Measurements from ENCODE around the gene CYP2J2. TPM values are rescaled to one million over a fixed set of nuclear protein-coding genes. Genes with fewer than 3 reads are reported as not detected.
"Not testable (repeated sequence)": the region's sequence is repeated elsewhere in the genome, so short reads cannot be mapped to it uniquely, and the experiment has no call there.

Gene CYP2J2
- total and polyA plus RNA-seq, 2 donors (not counting 1 experiment from before 2014, with no cell fraction given): 0.34 to 0.91 TPM

DNA sequence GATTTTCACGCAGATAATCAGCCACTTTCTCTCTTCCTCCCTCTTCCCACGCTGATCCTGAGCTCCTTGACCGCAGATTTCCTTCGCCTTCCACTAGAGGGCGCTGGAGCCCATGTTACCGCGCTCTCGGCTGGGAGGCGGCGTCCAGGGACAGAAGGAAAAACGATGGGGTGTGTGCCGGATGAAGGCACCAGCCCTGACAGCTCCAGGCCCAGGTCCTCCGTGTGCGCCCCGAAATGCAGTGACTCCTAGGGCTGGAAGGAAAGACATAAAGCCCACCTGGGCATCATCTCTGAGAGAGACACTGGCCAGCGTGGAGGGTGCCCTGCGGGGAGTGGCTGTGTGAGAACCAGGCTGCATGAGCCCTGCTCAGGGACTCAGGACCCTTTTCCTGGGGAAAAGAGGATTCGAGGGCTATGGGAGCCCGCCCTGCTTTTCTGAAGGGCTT, 44.9 kb upstream of the CYP2J2 start:
- TF ChIP-seq, protein P1, sequence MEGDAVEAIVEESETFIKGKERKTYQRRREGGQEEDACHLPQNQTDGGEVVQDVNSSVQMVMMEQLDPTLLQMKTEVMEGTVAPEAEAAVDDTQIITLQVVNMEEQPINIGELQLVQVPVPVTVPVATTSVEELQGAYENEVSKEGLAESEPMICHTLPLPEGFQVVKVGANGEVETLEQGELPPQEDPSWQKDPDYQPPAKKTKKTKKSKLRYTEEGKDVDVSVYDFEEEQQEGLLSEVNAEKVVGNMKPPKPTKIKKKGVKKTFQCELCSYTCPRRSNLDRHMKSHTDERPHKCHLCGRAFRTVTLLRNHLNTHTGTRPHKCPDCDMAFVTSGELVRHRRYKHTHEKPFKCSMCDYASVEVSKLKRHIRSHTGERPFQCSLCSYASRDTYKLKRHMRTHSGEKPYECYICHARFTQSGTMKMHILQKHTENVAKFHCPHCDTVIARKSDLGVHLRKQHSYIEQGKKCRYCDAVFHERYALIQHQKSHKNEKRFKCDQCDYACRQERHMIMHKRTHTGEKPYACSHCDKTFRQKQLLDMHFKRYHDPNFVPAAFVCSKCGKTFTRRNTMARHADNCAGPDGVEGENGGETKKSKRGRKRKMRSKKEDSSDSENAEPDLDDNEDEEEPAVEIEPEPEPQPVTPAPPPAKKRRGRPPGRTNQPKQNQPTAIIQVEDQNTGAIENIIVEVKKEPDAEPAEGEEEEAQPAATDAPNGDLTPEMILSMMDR (IDR thresholded peaks at IDR 0.05): peak; percentile 80
- no peak for TF ChIP-seq EZH2 (IDR thresholded peaks at IDR 0.05; ENCODE audit: borderline replicate concordance, insufficient read depth, low read depth, low read length, poor library complexity, severe bottlenecking)
- no peaks in the 10 kb centered on the region for H3K36me3 ChIP-seq (replicated peaks in 1 of 2; ENCODE audit: control extremely low read depth in 1 of 2, control insufficient read depth in 1 of 2, extremely low read depth in 1 of 2, insufficient read depth in 2 of 2, low read length in 1 of 2)
- intact Hi-C loops (cut with micrococcal nuclease): loop anchor here (5.0 to 10.0 kb wide), 3 partner anchors 1073 to 1896 kb away; no protein-coding TSS in a partner anchor
- H3K27me3 ChIP-seq (replicated peaks in 1 of 4; ENCODE audit: control extremely low read depth in 1 of 4, control insufficient read depth in 3 of 4, insufficient read depth in 4 of 4, low read length in 3 of 4): peaks cover 0 to 8% (median 3%) of the 10 kb centered on the region in 4 experiments
- Mint-ChIP-seq H3K27ac (no peak overlapping the region), H3K27me3 (peaks cover 34% of the 10 kb centered on the region), H3K4me1 (peaks cover 5% of the 10 kb centered on the region), H3K4me3 (no peak overlapping the region), H3K9me3 (ENCODE audit: insufficient read depth) (no peaks in the 10 kb centered on the region)
- no peaks in the 10 kb centered on the region for H3K9me3 ChIP-seq (ENCODE audit: control extremely low read depth in 1 of 3, control insufficient read depth in 2 of 3, insufficient read depth in 1 of 3, low read length in 2 of 3)
- DNase-seq: peak; percentile 49
- H3K9ac ChIP-seq (ENCODE audit: low read length): no peak overlapping the region
- H3K27ac ChIP-seq (ENCODE audit: low read length in 2 of 2): no peak overlapping the region
- no peak overlapping the region for H2AFZ ChIP-seq (ENCODE audit: insufficient read depth, low read depth, low read length, poor library complexity, severe bottlenecking)
- ChIA-PET POLR2A (no interaction called here), CTCF (interaction anchor here (0.8 to 3.8 kb wide), 18 partner anchors 8 to 1890 kb away, joined by 3 to 27 read pairs (median 4); no protein-coding TSS in a partner anchor)
- H3K4me1 ChIP-seq (ENCODE audit: control insufficient read depth in 2 of 2, insufficient read depth in 2 of 2, low read length in 2 of 2): peaks cover 3 to 5% of the 10 kb centered on the region in 2 donors
- WGBS (ENCODE audit: insufficient coverage): 14% methylated on average over 13 of the region's 19 CpGs
- no peaks in the 10 kb centered on the region for H3K79me2 ChIP-seq (ENCODE audit: control insufficient read depth, insufficient read depth, low read length)
- ATAC-seq (ENCODE audit: low read depth): no peak
- H4K20me1 ChIP-seq (ENCODE audit: control insufficient read depth, insufficient read depth, low read length, poor library complexity, severe bottlenecking): no peaks in the 10 kb centered on the region
- H3K4me3 ChIP-seq (ENCODE audit: control extremely low read depth in 1 of 5, extremely low read depth in 1 of 5, insufficient read depth in 1 of 5, low read depth in 2 of 5, low read length in 4 of 5): no peak overlapping the region
- peak overlapping the region; percentile 38 for H3K4me2 ChIP-seq (replicated peaks; ENCODE audit: low read depth, low read length, poor library complexity, severe bottlenecking)

DNA sequence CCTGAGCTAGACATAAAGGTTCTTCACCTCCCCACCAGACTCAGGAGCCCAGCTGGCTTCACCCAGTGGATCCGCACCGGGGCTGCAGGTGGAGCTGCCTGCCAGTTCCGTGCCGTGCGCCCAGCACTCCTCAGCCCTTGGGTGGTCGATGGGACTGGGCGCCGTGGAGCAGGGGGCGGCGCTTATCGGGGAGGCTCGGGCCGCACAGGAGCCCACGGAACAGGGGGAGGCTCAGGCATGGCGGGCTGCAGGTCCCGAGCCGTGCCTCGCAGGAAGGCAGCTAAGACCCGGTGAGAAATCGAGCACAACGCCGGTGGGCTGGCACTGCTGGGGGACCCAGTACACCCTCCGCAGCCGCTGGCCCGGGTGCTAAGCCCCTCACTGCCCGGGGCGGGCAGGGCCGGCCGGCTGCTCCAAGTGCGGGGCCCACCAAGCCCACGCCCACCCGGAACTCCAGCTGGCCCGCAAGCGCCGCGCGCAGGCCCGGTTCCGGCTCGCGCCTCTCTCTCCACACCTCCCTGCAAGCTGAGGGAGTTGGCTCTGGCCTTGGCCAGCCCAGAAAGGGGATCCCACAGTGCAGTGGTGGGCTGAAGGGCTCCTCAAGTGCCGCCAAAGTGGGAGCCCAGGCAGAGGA, 43.1 kb upstream of the CYP2J2 start:
- H3K9me3 ChIP-seq (ENCODE audit: control extremely low read depth in 1 of 3, control insufficient read depth in 2 of 3, insufficient read depth in 1 of 3, low read length in 2 of 3); H3K27ac ChIP-seq (ENCODE audit: low read length in 2 of 2); H3K36me3 ChIP-seq (replicated peaks in 1 of 2; ENCODE audit: control extremely low read depth in 1 of 2, control insufficient read depth in 1 of 2, extremely low read depth in 1 of 2, insufficient read depth in 2 of 2, low read length in 1 of 2); POLR2A ChIA-PET; H3K27me3 ChIP-seq (replicated peaks in 1 of 4; ENCODE audit: control extremely low read depth in 1 of 4, control insufficient read depth in 3 of 4, insufficient read depth in 4 of 4, low read length in 3 of 4); H3K4me3 ChIP-seq (ENCODE audit: control extremely low read depth in 1 of 5, extremely low read depth in 1 of 5, insufficient read depth in 1 of 5, low read depth in 2 of 5, low read length in 4 of 5); H4K20me1 ChIP-seq (ENCODE audit: control insufficient read depth, insufficient read depth, low read length, poor library complexity, severe bottlenecking); H3K79me2 ChIP-seq (ENCODE audit: control insufficient read depth, insufficient read depth, low read length); H3K9me3 Mint-ChIP-seq (ENCODE audit: insufficient read depth); H3K4me1 Mint-ChIP-seq; H3K9ac ChIP-seq (ENCODE audit: low read length); H3K27ac Mint-ChIP-seq; H3K4me1 ChIP-seq (ENCODE audit: control insufficient read depth in 2 of 2, insufficient read depth in 2 of 2, low read length in 2 of 2); H2AFZ ChIP-seq (ENCODE audit: insufficient read depth, low read depth, low read length, poor library complexity, severe bottlenecking); H3K4me2 ChIP-seq (replicated peaks; ENCODE audit: low read depth, low read length, poor library complexity, severe bottlenecking); ATAC-seq (ENCODE audit: low read depth); H3K4me3 Mint-ChIP-seq; DNase-seq: not testable (repeated sequence)
- H3K27me3 Mint-ChIP-seq: peaks cover 20% of the 10 kb centered on the region
- WGBS (ENCODE audit: insufficient coverage): 96% methylated on average over 24 of the region's 42 CpGs
- intact Hi-C loops (cut with micrococcal nuclease): loop anchor here (5.0 to 10.0 kb wide), 3 partner anchors 1075 to 1898 kb away; no protein-coding TSS in a partner anchor
- CTCF ChIA-PET: interaction anchor here (2.9 kb wide), 1 partner anchor 23 kb away, joined by 13 read pairs; no protein-coding TSS in a partner anchor

DNA sequence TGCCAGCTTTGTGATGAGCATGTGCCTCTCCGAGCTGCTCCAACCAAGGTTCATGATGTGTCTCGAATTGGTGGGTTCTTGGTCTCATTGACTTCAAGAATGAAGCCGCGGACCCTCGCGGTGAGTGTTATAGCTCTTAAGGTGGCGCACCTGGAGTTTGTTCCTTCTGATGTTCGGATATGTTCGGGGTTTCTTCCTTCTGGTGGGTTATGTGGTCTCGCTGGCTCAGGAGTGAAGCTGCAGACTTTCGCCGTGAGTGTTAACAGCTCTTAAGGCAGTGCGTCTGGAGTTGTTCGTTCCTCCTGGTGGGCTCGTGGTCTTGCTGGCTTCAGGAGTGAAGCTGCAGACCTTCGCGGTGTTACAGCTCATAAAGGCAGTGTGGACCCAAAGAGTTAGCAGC, 42.2 kb upstream of the CYP2J2 start:
- H3K79me2 ChIP-seq (ENCODE audit: control insufficient read depth, insufficient read depth, low read length); ATAC-seq (ENCODE audit: low read depth); H3K9me3 Mint-ChIP-seq (ENCODE audit: insufficient read depth); H3K27me3 ChIP-seq (replicated peaks in 1 of 4; ENCODE audit: control extremely low read depth in 1 of 4, control insufficient read depth in 3 of 4, insufficient read depth in 4 of 4, low read length in 3 of 4); H3K4me2 ChIP-seq (replicated peaks; ENCODE audit: low read depth, low read length, poor library complexity, severe bottlenecking); H3K27ac ChIP-seq (ENCODE audit: low read length in 2 of 2); H3K36me3 ChIP-seq (replicated peaks in 1 of 2; ENCODE audit: control extremely low read depth in 1 of 2, control insufficient read depth in 1 of 2, extremely low read depth in 1 of 2, insufficient read depth in 2 of 2, low read length in 1 of 2); H3K9ac ChIP-seq (ENCODE audit: low read length); POLR2A ChIA-PET; H2AFZ ChIP-seq (ENCODE audit: insufficient read depth, low read depth, low read length, poor library complexity, severe bottlenecking); H3K4me3 Mint-ChIP-seq; H4K20me1 ChIP-seq (ENCODE audit: control insufficient read depth, insufficient read depth, low read length, poor library complexity, severe bottlenecking); H3K27ac Mint-ChIP-seq; H3K4me1 Mint-ChIP-seq; H3K9me3 ChIP-seq (ENCODE audit: control extremely low read depth in 1 of 3, control insufficient read depth in 2 of 3, insufficient read depth in 1 of 3, low read length in 2 of 3); H3K4me1 ChIP-seq (ENCODE audit: control insufficient read depth in 2 of 2, insufficient read depth in 2 of 2, low read length in 2 of 2); H3K4me3 ChIP-seq (ENCODE audit: control extremely low read depth in 1 of 5, extremely low read depth in 1 of 5, insufficient read depth in 1 of 5, low read depth in 2 of 5, low read length in 4 of 5); intact Hi-C loops (cut with micrococcal nuclease); DNase-seq: not testable (repeated sequence)
- WGBS (ENCODE audit: insufficient coverage): 78% methylated on average over 11 of the region's 17 CpGs
- CTCF ChIA-PET: interaction anchor here (5.0 kb wide), 1 partner anchor 9 kb away, joined by 36 read pairs; no protein-coding TSS in a partner anchor
- peaks cover 16% of the 10 kb centered on the region for H3K27me3 Mint-ChIP-seq
